ENCODE results near the gene PROP1.
"Not testable (repeated sequence)": the region's sequence is repeated elsewhere in the genome, so short reads cannot be mapped to it uniquely, and the experiment has no call there.

DNA sequence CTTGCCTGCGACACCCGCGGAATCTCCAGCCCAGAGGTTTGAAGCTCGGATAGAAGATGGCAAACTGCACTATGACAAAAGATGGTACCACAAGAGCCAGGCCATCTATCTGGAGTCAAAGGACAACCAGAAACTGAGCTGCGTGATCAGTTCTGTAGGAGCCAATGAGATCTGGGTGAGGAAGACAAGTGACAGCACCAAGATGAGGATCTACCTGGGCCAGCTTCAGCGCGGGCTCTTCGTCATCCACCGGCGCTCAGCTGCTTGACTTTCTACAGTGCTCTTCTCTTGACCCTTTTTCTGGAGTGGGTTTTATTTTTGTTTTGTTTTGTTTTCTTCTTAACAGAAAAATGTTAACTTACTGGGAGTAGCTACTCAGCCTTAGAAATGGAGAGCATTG, 24.0 kb downstream of the PROP1 start:
- not testable (repeated sequence) for TF ChIP-seq CTCF (conservative IDR thresholded peaks at IDR 0.05; ENCODE audit: low read length); EZH2phosphoT487 (IDR thresholded peaks at IDR 0.05; ENCODE audit: borderline replicate concordance, low read depth, low read length)

All from OCI-LY7 (cell line).